GM13977 (cell line): ENCODE measurements around the gene RPS6KL1.

Source experiments
- DNase-seq: peaks from one replicate; pipeline ENCODE4 v3.0.0; 2012; ENCODE audit warnings: low spot score
- in situ Hi-C: fragments of 300-500 bp; cut with MboI; formaldehyde crosslinking; loops from one replicate; pipeline ENCODE4 v1.12.0; 2022; ENCODE audit warnings: low sequenced_read_pairs, low pct_unique_long_range_greater_than_20kb, mixed read lengths, inconsistent platforms; ENCODE audit not compliant: unreplicated experiment
- TF ChIP-seq, protein P1 (sequence below): IDR thresholded peaks from 2 replicates; pipeline ENCODE4 v1.5.1; 2012; ENCODE audit warnings: mild to moderate bottlenecking, control low read depth; ENCODE audit not compliant: insufficient read depth; ENCODE audit errors: extremely low read depth, missing control alignments

RPS6KL1 gene

DNA sequence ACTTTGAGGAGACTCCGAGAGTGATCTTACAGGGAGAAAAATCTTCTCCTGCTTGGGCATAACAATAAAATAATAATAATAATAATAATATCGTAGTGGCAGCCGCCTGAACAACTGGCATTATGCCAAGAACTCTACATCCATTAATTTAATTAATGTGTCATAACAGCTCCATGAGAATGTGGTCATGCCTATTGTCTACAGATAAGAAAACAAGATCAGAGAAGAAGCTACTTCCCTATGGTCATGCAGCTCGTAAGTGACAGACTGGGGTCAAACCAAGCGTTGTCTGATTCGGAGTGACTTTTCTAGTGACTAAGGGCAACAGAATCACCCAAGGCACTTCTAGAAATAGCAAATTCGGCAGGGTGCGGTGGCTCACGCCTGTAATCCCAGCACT, 58.9 kb downstream of the RPS6KL1 start:
- no peak for DNase-seq
- in situ Hi-C loops, result loop anchor here (25.0 kb wide), 1 partner anchor 223 kb away; no protein-coding TSS in a partner anchor
- TF ChIP-seq, protein P1, sequence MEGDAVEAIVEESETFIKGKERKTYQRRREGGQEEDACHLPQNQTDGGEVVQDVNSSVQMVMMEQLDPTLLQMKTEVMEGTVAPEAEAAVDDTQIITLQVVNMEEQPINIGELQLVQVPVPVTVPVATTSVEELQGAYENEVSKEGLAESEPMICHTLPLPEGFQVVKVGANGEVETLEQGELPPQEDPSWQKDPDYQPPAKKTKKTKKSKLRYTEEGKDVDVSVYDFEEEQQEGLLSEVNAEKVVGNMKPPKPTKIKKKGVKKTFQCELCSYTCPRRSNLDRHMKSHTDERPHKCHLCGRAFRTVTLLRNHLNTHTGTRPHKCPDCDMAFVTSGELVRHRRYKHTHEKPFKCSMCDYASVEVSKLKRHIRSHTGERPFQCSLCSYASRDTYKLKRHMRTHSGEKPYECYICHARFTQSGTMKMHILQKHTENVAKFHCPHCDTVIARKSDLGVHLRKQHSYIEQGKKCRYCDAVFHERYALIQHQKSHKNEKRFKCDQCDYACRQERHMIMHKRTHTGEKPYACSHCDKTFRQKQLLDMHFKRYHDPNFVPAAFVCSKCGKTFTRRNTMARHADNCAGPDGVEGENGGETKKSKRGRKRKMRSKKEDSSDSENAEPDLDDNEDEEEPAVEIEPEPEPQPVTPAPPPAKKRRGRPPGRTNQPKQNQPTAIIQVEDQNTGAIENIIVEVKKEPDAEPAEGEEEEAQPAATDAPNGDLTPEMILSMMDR, result no peak

DNA sequence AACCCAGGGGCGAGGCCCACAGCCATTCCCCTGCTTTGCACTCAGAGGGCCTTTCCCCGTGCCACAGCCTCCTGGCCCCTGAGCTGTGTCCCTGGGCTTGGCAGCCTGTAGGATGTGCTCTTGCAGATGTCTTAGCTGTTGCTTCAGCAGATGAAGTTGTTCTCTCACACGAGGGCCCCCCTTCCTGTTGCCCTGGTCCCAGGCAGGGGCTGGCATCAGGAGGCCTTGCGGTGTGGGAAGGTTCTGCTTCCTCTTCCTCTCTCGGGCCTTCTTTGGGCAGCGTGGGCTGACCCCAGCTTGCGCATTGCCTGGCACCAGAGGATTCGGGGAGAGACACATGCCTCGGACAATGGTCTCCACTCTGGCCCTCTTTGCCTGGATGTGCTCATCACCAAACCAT, 59.8 kb downstream of the RPS6KL1 start:
- in situ Hi-C loops, result loop anchor here (25.0 kb wide), 1 partner anchor 224 kb away; no protein-coding TSS in a partner anchor
- TF ChIP-seq, protein P1, result no peak
- no peak for DNase-seq

DNA sequence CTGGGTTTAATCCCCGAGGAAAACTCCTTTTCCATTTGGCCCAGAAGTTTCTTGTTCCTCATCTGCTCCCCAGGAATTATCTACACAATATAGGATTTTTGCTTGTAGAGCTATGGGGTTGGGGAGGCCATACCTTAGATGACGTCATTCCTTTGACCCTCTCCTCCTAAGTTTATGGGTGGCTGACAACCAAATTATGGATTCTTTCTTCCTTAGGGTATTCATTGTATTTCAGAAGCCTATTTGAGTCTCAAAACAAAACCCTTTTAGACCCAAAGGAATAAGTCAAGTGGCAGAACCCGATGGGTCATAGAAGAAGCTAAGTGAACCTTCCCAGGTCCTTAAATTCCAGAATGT, 61.3 kb downstream of the RPS6KL1 start:
- DNase-seq, result no peak
- in situ Hi-C loops, result loop anchor here (25.0 kb wide), 1 partner anchor 226 kb away; no protein-coding TSS in a partner anchor
- TF ChIP-seq, protein P1, result no peak

DNA sequence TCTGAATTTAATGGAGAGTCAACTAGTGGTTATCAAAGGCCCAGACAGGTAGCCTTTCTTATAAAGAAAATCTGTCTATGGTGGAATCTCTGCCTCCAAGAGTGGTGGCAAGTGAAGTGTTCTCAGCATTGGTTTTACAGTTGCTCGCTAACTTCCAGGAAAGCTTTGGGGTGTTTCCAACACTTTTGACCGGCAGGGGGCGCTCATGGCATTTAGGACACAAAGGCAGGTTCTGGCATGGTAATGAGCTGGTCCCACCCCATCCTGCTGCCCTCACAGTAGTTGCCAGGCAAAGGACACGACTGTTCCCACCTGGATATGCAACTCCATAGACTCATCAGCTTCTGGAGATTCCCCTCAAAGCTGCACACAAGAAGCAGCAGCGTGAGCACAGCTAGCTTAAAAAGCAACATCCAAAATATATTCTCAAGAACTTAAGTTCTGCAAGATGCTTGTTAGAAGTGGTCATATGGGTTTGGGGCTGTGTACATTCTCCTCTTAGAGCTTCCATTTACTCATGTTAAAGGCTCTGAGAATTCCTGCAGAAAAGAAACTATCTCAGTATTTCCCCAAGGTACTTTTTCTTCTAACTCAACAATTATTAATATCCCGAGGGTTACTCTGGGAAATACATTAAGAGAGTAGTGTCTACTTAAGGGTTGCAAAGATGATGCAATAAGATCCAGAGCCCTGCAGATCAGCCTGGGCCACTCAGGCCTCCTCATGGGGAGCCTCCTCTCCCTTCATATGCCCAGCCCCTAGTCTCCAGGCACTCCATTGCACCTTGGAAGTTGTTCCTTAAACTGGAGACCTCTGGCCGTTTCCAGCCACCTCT, 61.9 kb downstream of the RPS6KL1 start:
- in situ Hi-C loops, result loop anchor here (25.0 kb wide), 1 partner anchor 226 kb away; no protein-coding TSS in a partner anchor
- TF ChIP-seq, protein P1, result peak; percentile 82
- DNase-seq, result peak; percentile 78

DNA sequence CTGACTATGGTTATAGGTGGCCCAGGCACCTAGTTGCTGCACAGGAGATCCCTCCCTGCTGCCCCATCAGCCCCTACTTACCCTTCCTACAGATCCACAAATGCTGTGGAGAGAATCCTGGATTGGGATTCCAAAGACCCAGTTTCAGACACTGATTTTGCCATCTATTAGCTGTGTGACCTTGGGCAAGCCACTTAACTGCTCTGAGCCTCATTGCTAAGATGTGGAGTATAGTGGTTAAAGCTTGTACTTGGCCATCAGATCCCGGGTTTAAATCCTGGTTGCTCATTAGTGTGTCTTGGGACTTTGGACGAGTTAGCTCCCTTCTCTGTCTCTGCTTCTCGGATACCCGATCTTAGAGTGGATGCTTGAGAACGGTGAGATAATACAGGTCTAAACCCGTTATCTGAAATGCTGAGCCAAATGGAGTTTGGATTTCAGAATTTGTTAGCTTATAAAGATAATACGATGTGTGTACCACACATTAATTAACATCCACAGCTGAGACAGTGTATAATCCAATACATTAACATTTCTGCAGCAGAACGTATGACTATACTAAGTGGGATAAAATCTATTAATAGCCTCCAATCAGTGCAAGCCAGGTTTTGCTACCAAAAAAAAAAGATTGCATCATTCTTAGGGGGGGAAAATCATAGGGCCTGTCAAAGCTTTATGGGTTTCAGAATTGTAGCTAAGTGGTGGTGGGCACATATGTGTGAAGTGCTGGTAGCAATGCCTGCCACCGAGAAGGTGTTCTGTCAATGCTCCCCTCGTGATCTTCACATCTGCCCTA, 63.1 kb downstream of the RPS6KL1 start:
- in situ Hi-C loops, result loop anchor here (10.0 to 25.0 kb wide), 2 partner anchors 45 to 227 kb away; no protein-coding TSS in a partner anchor
- no peak for DNase-seq
- TF ChIP-seq, protein P1, result no peak

DNA sequence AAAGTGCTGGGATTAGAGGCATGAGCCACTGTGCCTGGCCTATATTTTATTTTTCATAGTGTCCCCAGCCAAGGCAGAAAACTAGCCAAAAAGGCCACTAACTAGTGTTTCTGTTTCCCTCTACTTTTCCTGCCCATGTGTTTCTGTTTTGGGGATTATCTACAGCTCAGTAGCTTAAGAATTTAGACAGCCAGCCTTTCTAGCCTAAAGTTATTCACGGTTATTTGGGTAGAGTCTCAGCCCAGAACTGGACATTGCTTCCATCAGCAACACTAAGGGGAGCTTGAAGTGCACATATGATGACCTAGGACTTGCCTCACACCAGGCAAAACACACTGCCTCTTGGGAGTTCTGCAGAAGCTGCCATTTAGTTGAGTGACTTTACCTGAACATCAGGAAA, 65.0 kb downstream of the RPS6KL1 start:
- no peak for DNase-seq
- TF ChIP-seq, protein P1, result no peak
- in situ Hi-C loops, result loop anchor here (10.0 to 25.0 kb wide), 2 partner anchors 47 to 229 kb away; no protein-coding TSS in a partner anchor
